Osteoblast (primary cell): Measurements from ENCODE around the gene PNPLA3. TPM values are rescaled to one million over a fixed set of nuclear protein-coding genes. Genes with fewer than 3 reads are reported as not detected.
A peak's percentile ranks its signal among the peaks of the same experiment; 100 is the strongest.

Experiments
- DNase-seq: peaks from one replicate; pipeline ENCODE4 v3.0.0; 2011; ENCODE audit warnings: low spot score, mixed read lengths; ENCODE audit not compliant: insufficient read length; ENCODE audit errors: missing footprints
- H2AFZ ChIP-seq: 2 replicates; pipeline ENCODE4 v1.6.0; 2011; ENCODE audit warnings: mild to moderate bottlenecking, low read length
- H3K27ac ChIP-seq: 2 replicates; pipeline ENCODE4 v1.5.1; 2011; ENCODE audit warnings: mild to moderate bottlenecking, low read depth, low read length, moderate library complexity
- H3K27me3 ChIP-seq: 2 replicates; pipeline ENCODE4 v1.6.0; 2012; ENCODE audit warnings: mild to moderate bottlenecking, control low read depth, inconsistent platforms, low read length, moderate library complexity; ENCODE audit not compliant: insufficient read depth
- H3K36me3 ChIP-seq: 2 replicates; pipeline ENCODE4 v1.5.1; 2011; ENCODE audit warnings: mild to moderate bottlenecking, low read length, control low read depth, moderate library complexity; ENCODE audit not compliant: insufficient read depth
- H3K4me1 ChIP-seq: 2 replicates; pipeline ENCODE4 v1.5.1; 2011; ENCODE audit warnings: mild to moderate bottlenecking, low read length, control low read depth, moderate library complexity; ENCODE audit not compliant: insufficient read depth
- H3K4me2 ChIP-seq: 2 replicates; pipeline ENCODE4 v1.6.0; 2011; ENCODE audit warnings: mild to moderate bottlenecking, low read length; ENCODE audit not compliant: insufficient read depth
- H3K4me3 ChIP-seq: fragments of 200-600 bp; sonication (generic); 3 replicates; pipeline ENCODE4 v1.5.1; 2012; ENCODE audit warnings: mild to moderate bottlenecking, low read length, inconsistent platforms; ENCODE audit not compliant: insufficient read depth
- H3K79me2 ChIP-seq: 2 replicates; pipeline ENCODE4 v1.6.0; 2012; ENCODE audit warnings: mild to moderate bottlenecking, low read length, control low read depth, inconsistent platforms; ENCODE audit not compliant: insufficient read depth
- H3K9me3 ChIP-seq: 2 replicates; pipeline ENCODE4 v1.5.1; 2011; ENCODE audit warnings: low read depth, low read length, control low read depth
- H4K20me1 ChIP-seq: 2 replicates; pipeline ENCODE4 v1.6.0; 2012; ENCODE audit warnings: mild to moderate bottlenecking, low read length, control low read depth; ENCODE audit not compliant: insufficient read depth
- total RNA-seq: library from RNA; depleted of rRNA; stranded (reverse); fragments of >200 nt; gene quantifications from 2 replicates; pipeline ENCODE4 v1.2.3, GENCODE V29; 2012
- TF ChIP-seq, protein P1 (sequence below): IDR thresholded peaks from 2 replicates; pipeline ENCODE4 v1.5.1; 2011; ENCODE audit warnings: mild to moderate bottlenecking, low read depth, low read length, moderate library complexity; ENCODE audit errors: extremely low read depth

The PNPLA3 gene
- total RNA-seq, 1 donor, result 8.3 TPM

GRCh38 chr22:43948836-43949406, 25.3 kb downstream of the PNPLA3 start:
- Histone ChIP-seq H3K27ac (no peak overlapping the region), H2AFZ (no peak overlapping the region), H3K4me2 (no peak overlapping the region), H3K4me1 (peaks cover 4% of the 10 kb centered on the region), H3K4me3 (no peak overlapping the region), H4K20me1 (no peaks in the 10 kb centered on the region), H3K36me3 (peaks cover 16% of the 10 kb centered on the region), H3K9me3 (no peaks in the 10 kb centered on the region), H3K79me2 (no peaks in the 10 kb centered on the region), H3K27me3 (no peaks in the 10 kb centered on the region)
- TF ChIP-seq, protein P1, sequence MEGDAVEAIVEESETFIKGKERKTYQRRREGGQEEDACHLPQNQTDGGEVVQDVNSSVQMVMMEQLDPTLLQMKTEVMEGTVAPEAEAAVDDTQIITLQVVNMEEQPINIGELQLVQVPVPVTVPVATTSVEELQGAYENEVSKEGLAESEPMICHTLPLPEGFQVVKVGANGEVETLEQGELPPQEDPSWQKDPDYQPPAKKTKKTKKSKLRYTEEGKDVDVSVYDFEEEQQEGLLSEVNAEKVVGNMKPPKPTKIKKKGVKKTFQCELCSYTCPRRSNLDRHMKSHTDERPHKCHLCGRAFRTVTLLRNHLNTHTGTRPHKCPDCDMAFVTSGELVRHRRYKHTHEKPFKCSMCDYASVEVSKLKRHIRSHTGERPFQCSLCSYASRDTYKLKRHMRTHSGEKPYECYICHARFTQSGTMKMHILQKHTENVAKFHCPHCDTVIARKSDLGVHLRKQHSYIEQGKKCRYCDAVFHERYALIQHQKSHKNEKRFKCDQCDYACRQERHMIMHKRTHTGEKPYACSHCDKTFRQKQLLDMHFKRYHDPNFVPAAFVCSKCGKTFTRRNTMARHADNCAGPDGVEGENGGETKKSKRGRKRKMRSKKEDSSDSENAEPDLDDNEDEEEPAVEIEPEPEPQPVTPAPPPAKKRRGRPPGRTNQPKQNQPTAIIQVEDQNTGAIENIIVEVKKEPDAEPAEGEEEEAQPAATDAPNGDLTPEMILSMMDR, result no peak
- DNase-seq, result peak; percentile 51

DNA sequence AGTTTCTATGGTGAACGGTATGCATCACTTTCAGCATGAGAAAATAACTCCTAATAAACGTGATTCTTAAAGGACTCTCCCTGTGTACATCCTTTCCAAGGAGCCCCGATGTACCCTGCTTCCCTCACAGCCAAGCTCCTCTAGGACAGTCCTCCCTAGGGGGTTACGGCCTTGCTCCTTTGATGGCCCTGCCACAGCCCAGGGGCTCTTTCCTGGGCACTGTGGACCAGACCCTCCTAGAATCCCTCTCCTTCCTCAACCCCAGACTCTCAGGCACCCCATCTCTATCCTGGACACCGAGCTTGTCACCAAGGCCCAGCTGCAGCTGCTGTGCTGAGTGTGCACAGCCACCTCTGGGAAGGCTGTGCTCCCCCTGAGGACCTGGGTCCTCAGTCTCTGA, 27.8 kb downstream of the PNPLA3 start:
- H3K4me1 ChIP-seq, result peaks cover 15% of the 10 kb centered on the region
- H4K20me1 ChIP-seq, result peaks cover 2% of the 10 kb centered on the region
- H3K4me2 ChIP-seq, result no peak overlapping the region
- no peak overlapping the region for H3K4me3 ChIP-seq
- DNase-seq, result peak; percentile 69
- peaks cover 10% of the 10 kb centered on the region for H3K79me2 ChIP-seq
- peaks cover 8% of the 10 kb centered on the region for H3K36me3 ChIP-seq
- H3K27me3 ChIP-seq, result no peaks in the 10 kb centered on the region
- TF ChIP-seq, protein P1, result no peak
- no peak overlapping the region for H3K27ac ChIP-seq
- H3K9me3 ChIP-seq, result no peaks in the 10 kb centered on the region
- H2AFZ ChIP-seq, result no peak overlapping the region

DNA sequence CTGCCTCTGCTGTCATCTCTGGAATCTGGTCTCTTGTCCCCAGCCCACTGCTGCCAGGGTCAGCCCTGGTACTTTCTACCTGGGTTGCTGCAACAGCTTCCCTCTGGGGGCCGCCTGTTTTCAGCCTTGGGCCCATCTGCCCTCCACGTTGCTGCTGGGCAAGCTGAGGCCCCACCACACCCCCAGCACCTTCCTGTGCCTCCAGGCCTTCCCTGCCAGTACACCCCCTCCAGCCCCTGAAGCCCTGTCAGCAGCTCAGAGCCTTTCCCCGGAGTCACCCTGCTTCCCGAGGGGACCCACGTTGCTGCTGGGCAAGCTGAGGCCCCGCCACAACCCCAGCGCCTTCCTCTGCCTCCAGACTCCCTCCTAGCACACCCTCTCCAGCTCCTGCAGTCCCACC, 28.4 kb downstream of the PNPLA3 start:
- H3K4me3 ChIP-seq, result no peak overlapping the region

GRCh38 chr22:43953988-43954785, 30.6 kb downstream of the PNPLA3 start:
- Histone ChIP-seq H3K9me3 (no peaks in the 10 kb centered on the region), H4K20me1 (peaks cover 12% of the 10 kb centered on the region), H3K27ac (peak overlapping the region; percentile 89), H3K4me2 (peak overlapping the region; percentile 91), H3K27me3 (no peaks in the 10 kb centered on the region), H3K36me3 (no peaks in the 10 kb centered on the region), H3K4me1 (peaks cover 24% of the 10 kb centered on the region), H3K79me2 (peaks cover 36% of the 10 kb centered on the region), H2AFZ (peak overlapping the region; percentile 97), H3K4me3 (peak overlapping the region; percentile 97)
- peak; percentile 52 for DNase-seq
- TF ChIP-seq, protein P1, result no peak

More for the DNA sequence above, 28.4 kb downstream of the PNPLA3 start:
- Histone ChIP-seq H3K9me3 (no peaks in the 10 kb centered on the region), H2AFZ (no peak overlapping the region), H3K4me1 (peaks cover 20% of the 10 kb centered on the region), H3K4me2 (no peak overlapping the region), H3K36me3 (peaks cover 2% of the 10 kb centered on the region), H3K27me3 (no peaks in the 10 kb centered on the region), H4K20me1 (peaks cover 2% of the 10 kb centered on the region), H3K79me2 (peaks cover 16% of the 10 kb centered on the region), H3K27ac (no peak overlapping the region)
- TF ChIP-seq, protein P1, result no peak
- DNase-seq, result peak; percentile 27
